ENCODE measurements around the gene PTPN6. TPM values are rescaled to one million over a fixed set of nuclear protein-coding genes. Genes with fewer than 3 reads are reported as not detected.
A peak's percentile ranks its signal among the peaks of the same experiment; 100 is the strongest.

The PTPN6 gene
- total and polyA plus RNA-seq, 10 of the 15 experiments (the other 5 are each of a cell fraction or from before 2014, with no cell fraction given): 229 to 457 (median 370) TPM

- TF ChIP-seq, protein P1, sequence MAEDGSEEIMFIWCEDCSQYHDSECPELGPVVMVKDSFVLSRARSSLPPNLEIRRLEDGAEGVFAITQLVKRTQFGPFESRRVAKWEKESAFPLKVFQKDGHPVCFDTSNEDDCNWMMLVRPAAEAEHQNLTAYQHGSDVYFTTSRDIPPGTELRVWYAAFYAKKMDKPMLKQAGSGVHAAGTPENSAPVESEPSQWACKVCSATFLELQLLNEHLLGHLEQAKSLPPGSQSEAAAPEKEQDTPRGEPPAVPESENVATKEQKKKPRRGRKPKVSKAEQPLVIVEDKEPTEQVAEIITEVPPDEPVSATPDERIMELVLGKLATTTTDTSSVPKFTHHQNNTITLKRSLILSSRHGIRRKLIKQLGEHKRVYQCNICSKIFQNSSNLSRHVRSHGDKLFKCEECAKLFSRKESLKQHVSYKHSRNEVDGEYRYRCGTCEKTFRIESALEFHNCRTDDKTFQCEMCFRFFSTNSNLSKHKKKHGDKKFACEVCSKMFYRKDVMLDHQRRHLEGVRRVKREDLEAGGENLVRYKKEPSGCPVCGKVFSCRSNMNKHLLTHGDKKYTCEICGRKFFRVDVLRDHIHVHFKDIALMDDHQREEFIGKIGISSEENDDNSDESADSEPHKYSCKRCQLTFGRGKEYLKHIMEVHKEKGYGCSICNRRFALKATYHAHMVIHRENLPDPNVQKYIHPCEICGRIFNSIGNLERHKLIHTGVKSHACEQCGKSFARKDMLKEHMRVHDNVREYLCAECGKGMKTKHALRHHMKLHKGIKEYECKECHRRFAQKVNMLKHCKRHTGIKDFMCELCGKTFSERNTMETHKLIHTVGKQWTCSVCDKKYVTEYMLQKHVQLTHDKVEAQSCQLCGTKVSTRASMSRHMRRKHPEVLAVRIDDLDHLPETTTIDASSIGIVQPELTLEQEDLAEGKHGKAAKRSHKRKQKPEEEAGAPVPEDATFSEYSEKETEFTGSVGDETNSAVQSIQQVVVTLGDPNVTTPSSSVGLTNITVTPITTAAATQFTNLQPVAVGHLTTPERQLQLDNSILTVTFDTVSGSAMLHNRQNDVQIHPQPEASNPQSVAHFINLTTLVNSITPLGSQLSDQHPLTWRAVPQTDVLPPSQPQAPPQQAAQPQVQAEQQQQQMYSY (CRISPR knock-in tag; IDR thresholded peaks at IDR 0.05): no peak
- TF ChIP-seq NBN (IDR thresholded peaks at IDR 0.05) (no peak), KLF5 (IDR thresholded peaks at IDR 0.05; ENCODE audit: partially characterized antibody) (no peak), STAT3 (IDR thresholded peaks at IDR 0.05; ENCODE audit: low read depth, low read length) (no peak), BMI1 (IDR thresholded peaks at IDR 0.05; ENCODE audit: borderline replicate concordance) (no peak), SUZ12 (IDR thresholded peaks at IDR 0.05; ENCODE audit: unreplicated experiment) (no peak), MTA2 (IDR thresholded peaks at IDR 0.05; ENCODE audit: low read depth) (no peak), BACH1 (IDR thresholded peaks at IDR 0.05; ENCODE audit: borderline replicate concordance) (no peak), CBX5 (IDR thresholded peaks at IDR 0.05; ENCODE audit: low read depth) (no peak)
- TF ChIP-seq, protein P2, sequence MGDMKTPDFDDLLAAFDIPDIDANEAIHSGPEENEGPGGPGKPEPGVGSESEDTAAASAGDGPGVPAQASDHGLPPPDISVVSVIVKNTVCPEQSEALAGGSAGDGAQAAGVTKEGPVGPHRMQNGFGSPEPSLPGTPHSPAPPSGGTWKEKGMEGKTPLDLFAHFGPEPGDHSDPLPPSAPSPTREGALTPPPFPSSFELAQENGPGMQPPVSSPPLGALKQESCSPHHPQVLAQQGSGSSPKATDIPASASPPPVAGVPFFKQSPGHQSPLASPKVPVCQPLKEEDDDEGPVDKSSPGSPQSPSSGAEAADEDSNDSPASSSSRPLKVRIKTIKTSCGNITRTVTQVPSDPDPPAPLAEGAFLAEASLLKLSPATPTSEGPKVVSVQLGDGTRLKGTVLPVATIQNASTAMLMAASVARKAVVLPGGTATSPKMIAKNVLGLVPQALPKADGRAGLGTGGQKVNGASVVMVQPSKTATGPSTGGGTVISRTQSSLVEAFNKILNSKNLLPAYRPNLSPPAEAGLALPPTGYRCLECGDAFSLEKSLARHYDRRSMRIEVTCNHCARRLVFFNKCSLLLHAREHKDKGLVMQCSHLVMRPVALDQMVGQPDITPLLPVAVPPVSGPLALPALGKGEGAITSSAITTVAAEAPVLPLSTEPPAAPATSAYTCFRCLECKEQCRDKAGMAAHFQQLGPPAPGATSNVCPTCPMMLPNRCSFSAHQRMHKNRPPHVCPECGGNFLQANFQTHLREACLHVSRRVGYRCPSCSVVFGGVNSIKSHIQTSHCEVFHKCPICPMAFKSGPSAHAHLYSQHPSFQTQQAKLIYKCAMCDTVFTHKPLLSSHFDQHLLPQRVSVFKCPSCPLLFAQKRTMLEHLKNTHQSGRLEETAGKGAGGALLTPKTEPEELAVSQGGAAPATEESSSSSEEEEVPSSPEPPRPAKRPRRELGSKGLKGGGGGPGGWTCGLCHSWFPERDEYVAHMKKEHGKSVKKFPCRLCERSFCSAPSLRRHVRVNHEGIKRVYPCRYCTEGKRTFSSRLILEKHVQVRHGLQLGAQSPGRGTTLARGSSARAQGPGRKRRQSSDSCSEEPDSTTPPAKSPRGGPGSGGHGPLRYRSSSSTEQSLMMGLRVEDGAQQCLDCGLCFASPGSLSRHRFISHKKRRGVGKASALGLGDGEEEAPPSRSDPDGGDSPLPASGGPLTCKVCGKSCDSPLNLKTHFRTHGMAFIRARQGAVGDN (IDR thresholded peaks at IDR 0.05): peak; percentile 90
- TF ChIP-seq, protein P3, sequence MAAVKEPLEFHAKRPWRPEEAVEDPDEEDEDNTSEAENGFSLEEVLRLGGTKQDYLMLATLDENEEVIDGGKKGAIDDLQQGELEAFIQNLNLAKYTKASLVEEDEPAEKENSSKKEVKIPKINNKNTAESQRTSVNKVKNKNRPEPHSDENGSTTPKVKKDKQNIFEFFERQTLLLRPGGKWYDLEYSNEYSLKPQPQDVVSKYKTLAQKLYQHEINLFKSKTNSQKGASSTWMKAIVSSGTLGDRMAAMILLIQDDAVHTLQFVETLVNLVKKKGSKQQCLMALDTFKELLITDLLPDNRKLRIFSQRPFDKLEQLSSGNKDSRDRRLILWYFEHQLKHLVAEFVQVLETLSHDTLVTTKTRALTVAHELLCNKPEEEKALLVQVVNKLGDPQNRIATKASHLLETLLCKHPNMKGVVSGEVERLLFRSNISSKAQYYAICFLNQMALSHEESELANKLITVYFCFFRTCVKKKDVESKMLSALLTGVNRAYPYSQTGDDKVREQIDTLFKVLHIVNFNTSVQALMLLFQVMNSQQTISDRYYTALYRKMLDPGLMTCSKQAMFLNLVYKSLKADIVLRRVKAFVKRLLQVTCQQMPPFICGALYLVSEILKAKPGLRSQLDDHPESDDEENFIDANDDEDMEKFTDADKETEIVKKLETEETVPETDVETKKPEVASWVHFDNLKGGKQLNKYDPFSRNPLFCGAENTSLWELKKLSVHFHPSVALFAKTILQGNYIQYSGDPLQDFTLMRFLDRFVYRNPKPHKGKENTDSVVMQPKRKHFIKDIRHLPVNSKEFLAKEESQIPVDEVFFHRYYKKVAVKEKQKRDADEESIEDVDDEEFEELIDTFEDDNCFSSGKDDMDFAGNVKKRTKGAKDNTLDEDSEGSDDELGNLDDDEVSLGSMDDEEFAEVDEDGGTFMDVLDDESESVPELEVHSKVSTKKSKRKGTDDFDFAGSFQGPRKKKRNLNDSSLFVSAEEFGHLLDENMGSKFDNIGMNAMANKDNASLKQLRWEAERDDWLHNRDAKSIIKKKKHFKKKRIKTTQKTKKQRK (IDR thresholded peaks at IDR 0.05; ENCODE audit: low read depth, low read length): no peak
- TF ChIP-seq, protein P4, sequence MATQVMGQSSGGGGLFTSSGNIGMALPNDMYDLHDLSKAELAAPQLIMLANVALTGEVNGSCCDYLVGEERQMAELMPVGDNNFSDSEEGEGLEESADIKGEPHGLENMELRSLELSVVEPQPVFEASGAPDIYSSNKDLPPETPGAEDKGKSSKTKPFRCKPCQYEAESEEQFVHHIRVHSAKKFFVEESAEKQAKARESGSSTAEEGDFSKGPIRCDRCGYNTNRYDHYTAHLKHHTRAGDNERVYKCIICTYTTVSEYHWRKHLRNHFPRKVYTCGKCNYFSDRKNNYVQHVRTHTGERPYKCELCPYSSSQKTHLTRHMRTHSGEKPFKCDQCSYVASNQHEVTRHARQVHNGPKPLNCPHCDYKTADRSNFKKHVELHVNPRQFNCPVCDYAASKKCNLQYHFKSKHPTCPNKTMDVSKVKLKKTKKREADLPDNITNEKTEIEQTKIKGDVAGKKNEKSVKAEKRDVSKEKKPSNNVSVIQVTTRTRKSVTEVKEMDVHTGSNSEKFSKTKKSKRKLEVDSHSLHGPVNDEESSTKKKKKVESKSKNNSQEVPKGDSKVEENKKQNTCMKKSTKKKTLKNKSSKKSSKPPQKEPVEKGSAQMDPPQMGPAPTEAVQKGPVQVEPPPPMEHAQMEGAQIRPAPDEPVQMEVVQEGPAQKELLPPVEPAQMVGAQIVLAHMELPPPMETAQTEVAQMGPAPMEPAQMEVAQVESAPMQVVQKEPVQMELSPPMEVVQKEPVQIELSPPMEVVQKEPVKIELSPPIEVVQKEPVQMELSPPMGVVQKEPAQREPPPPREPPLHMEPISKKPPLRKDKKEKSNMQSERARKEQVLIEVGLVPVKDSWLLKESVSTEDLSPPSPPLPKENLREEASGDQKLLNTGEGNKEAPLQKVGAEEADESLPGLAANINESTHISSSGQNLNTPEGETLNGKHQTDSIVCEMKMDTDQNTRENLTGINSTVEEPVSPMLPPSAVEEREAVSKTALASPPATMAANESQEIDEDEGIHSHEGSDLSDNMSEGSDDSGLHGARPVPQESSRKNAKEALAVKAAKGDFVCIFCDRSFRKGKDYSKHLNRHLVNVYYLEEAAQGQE (IDR thresholded peaks at IDR 0.05; ENCODE audit: low read depth, low read length): no peak
- TF ChIP-seq, protein P5, sequence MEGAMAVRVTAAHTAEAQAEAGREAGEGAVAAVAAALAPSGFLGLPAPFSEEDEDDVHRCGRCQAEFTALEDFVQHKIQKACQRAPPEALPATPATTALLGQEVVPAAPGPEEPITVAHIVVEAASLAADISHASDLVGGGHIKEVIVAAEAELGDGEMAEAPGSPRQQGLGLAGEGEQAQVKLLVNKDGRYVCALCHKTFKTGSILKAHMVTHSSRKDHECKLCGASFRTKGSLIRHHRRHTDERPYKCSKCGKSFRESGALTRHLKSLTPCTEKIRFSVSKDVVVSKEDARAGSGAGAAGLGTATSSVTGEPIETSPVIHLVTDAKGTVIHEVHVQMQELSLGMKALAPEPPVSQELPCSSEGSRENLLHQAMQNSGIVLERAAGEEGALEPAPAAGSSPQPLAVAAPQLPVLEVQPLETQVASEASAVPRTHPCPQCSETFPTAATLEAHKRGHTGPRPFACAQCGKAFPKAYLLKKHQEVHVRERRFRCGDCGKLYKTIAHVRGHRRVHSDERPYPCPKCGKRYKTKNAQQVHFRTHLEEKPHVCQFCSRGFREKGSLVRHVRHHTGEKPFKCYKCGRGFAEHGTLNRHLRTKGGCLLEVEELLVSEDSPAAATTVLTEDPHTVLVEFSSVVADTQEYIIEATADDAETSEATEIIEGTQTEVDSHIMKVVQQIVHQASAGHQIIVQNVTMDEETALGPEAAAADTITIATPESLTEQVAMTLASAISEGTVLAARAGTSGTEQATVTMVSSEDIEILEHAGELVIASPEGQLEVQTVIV (IDR thresholded peaks at IDR 0.05; ENCODE audit: borderline replicate concordance, partially characterized antibody): no peak
These were observed 755 bp upstream of the PTPN6 start (continued) for GRCh38 chr12:6950401-6950801.

All from GM12878 (cell line).